ENCODE results near the gene MRPL50.

The MRPL50 gene

DNA sequence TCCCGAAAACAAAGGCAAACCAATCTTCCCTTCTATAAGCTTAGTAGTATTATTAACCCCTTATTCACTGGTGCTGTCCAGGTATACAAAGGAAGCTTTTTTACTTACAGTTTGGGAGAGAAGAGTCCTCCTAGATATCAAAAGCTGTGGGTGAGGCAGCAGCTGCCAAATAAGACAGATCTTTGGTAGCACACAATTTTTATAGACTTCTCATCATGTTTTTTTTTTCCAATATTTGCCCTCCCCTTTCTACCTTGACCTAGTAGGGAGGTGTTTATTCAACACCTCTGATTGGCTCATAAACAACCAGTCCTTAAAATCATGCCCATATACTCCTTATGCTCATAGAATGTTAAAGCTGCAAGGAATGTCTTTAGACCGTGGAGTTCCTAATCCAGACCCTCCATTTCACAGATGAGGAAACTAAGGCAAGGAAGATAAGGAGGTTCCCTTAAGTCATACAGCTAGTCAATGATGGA, 37.2 kb upstream of the MRPL50 start, which contains the start of gene ALDOB:
ALDOB (minus strand) TSS at position 174 of the 479 bp plus-strand sequence. CDS start 4,887 bp downstream, outside the sequence.
- DNase-seq (ENCODE audit: insufficient read length, low spot score): no peak
- no peak for FAIRE-seq
- TF ChIP-seq POLR2AphosphoS5 (IDR thresholded peaks at IDR 0.05; ENCODE audit: low read depth, low read length): no peak
- TF ChIP-seq TAF1 (IDR thresholded peaks at IDR 0.05; ENCODE audit: low read depth, low read length): no peak
- TF ChIP-seq PAX5 (IDR thresholded peaks at IDR 0.05; ENCODE audit: insufficient read depth, low read length, severe bottlenecking): no peak
- no peak for TF ChIP-seq SPI1 (IDR thresholded peaks at IDR 0.05; ENCODE audit: low read depth, low read length)
- no peak for TF ChIP-seq POLR2A (IDR thresholded peaks at IDR 0.05; ENCODE audit: low read depth, low read length)
- TF ChIP-seq POU2F2 (IDR thresholded peaks at IDR 0.05; ENCODE audit: low read depth, low read length): no peak

DNA sequence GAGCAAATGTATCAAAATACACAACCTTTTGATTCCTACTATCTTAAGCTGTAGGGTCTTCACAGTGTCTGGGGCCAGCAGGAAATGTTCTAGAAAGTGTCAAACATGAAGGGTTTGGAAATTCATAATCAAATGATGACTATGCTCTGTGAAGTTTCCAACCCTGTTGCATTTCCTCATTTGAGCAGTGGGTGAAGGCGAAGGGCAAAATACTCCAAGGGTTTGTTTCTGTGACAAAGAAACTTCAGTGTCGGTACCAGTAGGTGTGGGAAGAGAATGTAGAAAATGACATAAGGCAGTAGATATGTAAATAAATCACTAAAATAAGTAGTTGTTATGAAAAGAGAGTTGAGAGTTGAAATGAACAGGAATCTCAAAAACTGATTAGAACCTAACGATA, 36.6 kb upstream of the MRPL50 start:
- DNase-seq (ENCODE audit: insufficient read length, low spot score) (no peak), FAIRE-seq (no peak)
- TF ChIP-seq POLR2A (IDR thresholded peaks at IDR 0.05; ENCODE audit: low read depth, low read length): no peak
- peak; percentile 47; the same call in 1 of the 2 replicates for TF ChIP-seq SPI1 (IDR thresholded peaks at IDR 0.05; ENCODE audit: low read depth, low read length)

DNA sequence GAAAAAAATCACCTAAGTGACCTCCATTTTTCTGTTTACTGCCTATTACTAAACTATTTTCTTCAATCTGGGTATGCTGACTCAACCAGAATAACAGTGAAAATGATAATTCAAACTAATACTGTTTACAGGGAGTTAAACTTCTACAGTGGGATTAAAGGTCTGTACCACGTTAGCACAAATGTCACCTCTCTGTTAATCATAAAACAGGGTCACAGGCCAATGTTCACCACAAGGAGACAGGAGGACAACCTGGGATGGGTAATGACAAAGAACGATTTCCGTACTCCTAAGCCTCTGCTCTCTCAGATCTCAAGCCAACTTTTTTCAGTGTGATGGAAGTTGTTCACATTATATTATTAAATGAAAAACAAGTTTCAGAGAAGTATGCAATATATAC, 34.8 kb upstream of the MRPL50 start:
- FAIRE-seq (no peak), DNase-seq (ENCODE audit: insufficient read length, low spot score) (no peak)
- TF ChIP-seq POLR2AphosphoS5 (IDR thresholded peaks at IDR 0.05; ENCODE audit: low read depth, low read length) (no peak), POU2F2 (IDR thresholded peaks at IDR 0.05; ENCODE audit: low read depth, low read length) (no peak), SPI1 (IDR thresholded peaks at IDR 0.05; ENCODE audit: low read depth, low read length) (no peak), PAX5 (IDR thresholded peaks at IDR 0.05; ENCODE audit: insufficient read depth, low read length, severe bottlenecking) (no peak), TAF1 (IDR thresholded peaks at IDR 0.05; ENCODE audit: low read depth, low read length) (no peak), POLR2A (IDR thresholded peaks at IDR 0.05; ENCODE audit: low read depth, low read length) (no peak)

DNA sequence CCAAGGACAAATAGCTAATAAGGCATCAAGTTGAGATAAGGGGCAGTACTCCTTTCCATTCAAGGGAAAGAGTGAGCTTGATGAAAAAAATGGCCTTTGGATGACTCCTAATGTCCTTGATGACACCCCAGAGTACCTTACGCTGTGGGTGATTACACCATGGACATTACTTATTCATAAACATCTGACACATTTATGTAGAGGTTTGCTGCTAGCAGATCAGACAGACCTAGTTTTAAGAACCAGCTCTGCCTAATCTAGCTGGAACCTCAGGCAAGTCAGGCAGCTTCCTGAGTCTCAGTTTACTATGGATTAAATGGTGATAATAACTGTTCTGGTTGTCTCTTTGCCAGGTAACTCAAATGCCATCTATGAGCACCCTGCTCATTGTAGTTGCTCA, 34.3 kb upstream of the MRPL50 start:
- no peak for FAIRE-seq
- no peak for DNase-seq (ENCODE audit: insufficient read length, low spot score)
- TF ChIP-seq POLR2A (IDR thresholded peaks at IDR 0.05; ENCODE audit: low read depth, low read length) (no peak), TAF1 (IDR thresholded peaks at IDR 0.05; ENCODE audit: low read depth, low read length) (no peak), SPI1 (IDR thresholded peaks at IDR 0.05; ENCODE audit: low read depth, low read length) (no peak), PAX5 (IDR thresholded peaks at IDR 0.05; ENCODE audit: insufficient read depth, low read length, severe bottlenecking) (no peak), POU2F2 (IDR thresholded peaks at IDR 0.05; ENCODE audit: low read depth, low read length) (no peak), POLR2AphosphoS5 (IDR thresholded peaks at IDR 0.05; ENCODE audit: low read depth, low read length) (no peak)

DNA sequence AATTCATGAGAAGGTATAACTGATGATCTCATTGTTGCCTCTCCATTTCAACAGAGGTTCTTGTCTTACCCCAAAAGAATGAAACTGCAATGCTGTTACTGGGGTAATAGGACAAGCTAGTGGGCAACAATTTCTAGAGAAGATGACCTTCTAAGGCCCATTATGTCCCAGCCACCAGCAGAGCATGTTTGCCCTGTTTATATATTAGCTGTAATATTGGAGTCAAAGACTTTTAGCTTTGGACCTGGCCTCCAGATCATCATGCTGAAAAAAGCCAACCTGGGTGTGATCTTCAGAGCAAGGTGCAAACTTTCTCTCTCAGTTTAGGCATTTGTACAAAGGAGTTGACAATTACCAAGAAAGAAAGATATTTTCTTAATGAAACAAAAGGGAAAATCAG, 33.8 kb upstream of the MRPL50 start:
- FAIRE-seq (no peak), DNase-seq (ENCODE audit: insufficient read length, low spot score) (no peak)
- TF ChIP-seq PAX5 (IDR thresholded peaks at IDR 0.05; ENCODE audit: insufficient read depth, low read length, severe bottlenecking) (no peak), POU2F2 (IDR thresholded peaks at IDR 0.05; ENCODE audit: low read depth, low read length) (no peak), POLR2AphosphoS5 (IDR thresholded peaks at IDR 0.05; ENCODE audit: low read depth, low read length) (no peak), POLR2A (IDR thresholded peaks at IDR 0.05; ENCODE audit: low read depth, low read length) (no peak), TAF1 (IDR thresholded peaks at IDR 0.05; ENCODE audit: low read depth, low read length) (no peak), SPI1 (IDR thresholded peaks at IDR 0.05; ENCODE audit: low read depth, low read length) (no peak)

DNA sequence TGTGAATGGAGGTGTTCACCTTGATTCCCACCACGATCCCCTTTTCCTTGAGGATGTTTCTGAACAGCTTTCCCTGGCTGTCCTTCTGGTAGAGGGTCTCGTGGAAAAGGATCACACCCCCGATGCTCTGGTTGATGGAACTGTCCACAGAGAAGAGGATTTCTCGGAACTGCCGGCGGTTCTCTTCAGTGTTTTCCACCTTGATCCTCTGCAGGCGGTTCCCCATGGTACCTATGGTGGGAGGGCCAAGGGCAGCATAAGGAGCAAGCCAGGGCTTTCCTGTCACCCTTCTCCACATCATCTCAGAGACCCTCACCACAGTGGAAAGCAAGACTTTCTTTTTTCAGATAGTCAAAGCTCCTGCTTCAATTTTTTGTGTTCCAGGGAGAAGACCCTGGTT, 31.3 kb upstream of the MRPL50 start:
- no peak for TF ChIP-seq TAF1 (IDR thresholded peaks at IDR 0.05; ENCODE audit: low read depth, low read length)
- no peak for TF ChIP-seq POU2F2 (IDR thresholded peaks at IDR 0.05; ENCODE audit: low read depth, low read length)
- TF ChIP-seq PAX5 (IDR thresholded peaks at IDR 0.05; ENCODE audit: insufficient read depth, low read length, severe bottlenecking): no peak
- TF ChIP-seq SPI1 (IDR thresholded peaks at IDR 0.05; ENCODE audit: low read depth, low read length): no peak
- FAIRE-seq (no peak), DNase-seq (ENCODE audit: insufficient read length, low spot score) (no peak)

DNA sequence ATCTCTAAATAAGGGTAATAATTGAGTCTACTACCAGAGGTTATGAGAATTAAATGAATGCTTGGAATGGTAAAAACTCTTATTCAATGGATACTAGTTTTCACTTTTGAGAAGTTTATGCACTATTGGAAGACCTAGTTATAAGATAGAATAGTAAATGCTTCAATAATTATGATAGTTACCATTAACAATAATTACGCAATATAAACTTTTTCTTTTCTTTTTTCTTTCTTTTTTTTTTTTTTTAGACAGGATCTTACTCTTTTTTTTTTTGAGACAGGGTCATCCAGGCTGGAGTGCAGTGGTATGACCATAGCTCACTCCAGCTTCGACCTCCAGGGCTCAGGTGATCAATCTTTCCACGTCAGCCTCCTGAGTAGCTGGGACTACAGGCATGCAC, 30.5 kb upstream of the MRPL50 start:
- FAIRE-seq (no peak), DNase-seq (ENCODE audit: insufficient read length, low spot score) (no peak)
- TF ChIP-seq PAX5 (IDR thresholded peaks at IDR 0.05; ENCODE audit: insufficient read depth, low read length, severe bottlenecking) (no peak), POU2F2 (IDR thresholded peaks at IDR 0.05; ENCODE audit: low read depth, low read length) (no peak), SPI1 (IDR thresholded peaks at IDR 0.05; ENCODE audit: low read depth, low read length) (no peak), TAF1 (IDR thresholded peaks at IDR 0.05; ENCODE audit: low read depth, low read length) (no peak), POLR2AphosphoS5 (IDR thresholded peaks at IDR 0.05; ENCODE audit: low read depth, low read length) (no peak), POLR2A (IDR thresholded peaks at IDR 0.05; ENCODE audit: low read depth, low read length) (no peak)

DNA sequence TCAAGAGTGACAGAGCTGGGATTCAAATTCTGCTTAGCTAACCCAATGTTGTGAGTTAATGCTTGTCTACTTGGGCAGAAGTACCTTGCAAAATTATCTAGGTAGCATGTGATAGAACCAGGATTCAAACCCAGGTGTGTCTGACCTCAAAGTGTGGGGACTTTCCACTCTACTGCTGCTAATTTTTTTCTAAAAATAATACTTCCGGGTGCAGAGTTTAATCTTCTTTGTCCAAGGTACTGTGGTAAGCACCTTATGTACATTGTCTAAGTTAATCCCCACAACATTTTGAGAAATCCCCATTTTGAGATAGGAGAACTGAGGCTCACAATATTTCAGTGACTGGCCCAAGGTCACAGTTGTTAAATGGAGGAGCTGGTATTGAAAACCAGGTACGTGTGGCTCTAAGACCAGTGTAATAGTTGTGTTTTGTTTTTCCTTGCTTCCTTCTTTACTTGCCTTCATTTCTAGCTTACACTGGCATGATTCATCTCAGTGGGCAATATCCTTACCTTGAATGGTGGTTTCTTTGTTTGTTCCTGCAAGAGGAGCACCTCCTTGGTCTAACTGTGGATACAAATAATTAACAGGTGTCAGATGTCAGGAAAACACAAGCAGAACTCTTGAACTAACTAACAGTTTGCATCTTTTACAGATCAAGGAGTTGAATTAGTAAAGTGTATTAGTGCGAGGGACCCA, 29.7 kb upstream of the MRPL50 start:
- DNase-seq (ENCODE audit: insufficient read length, low spot score) (no peak), FAIRE-seq (no peak)
- TF ChIP-seq POU2F2 (IDR thresholded peaks at IDR 0.05; ENCODE audit: low read depth, low read length): no peak
- no peak for TF ChIP-seq POLR2AphosphoS5 (IDR thresholded peaks at IDR 0.05; ENCODE audit: low read depth, low read length)
- no peak for TF ChIP-seq TAF1 (IDR thresholded peaks at IDR 0.05; ENCODE audit: low read depth, low read length)
- TF ChIP-seq POLR2A (IDR thresholded peaks at IDR 0.05; ENCODE audit: low read depth, low read length): no peak
- TF ChIP-seq PAX5 (IDR thresholded peaks at IDR 0.05; ENCODE audit: insufficient read depth, low read length, severe bottlenecking): no peak
- no peak for TF ChIP-seq SPI1 (IDR thresholded peaks at IDR 0.05; ENCODE audit: low read depth, low read length)

DNA sequence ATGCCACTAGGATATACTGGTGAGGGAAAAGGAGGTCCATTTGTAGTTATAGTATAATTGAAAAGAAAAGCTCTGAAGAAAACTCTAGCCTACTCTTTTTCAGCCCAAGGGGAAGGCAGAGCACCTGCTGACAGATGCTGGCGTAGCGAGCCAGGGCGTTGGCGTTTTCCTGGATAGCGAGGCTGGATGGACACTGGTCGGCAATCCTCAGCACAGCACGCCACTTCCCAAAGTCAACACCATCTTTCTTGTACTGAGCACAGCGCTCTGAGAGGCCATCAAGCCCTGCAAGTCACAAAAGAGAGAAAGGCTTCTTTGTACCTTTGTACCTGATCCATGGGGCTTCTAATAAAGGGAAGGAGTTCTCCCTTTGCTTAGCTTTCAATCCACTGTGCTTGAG, 28.9 kb upstream of the MRPL50 start:
- TF ChIP-seq POLR2AphosphoS5 (IDR thresholded peaks at IDR 0.05; ENCODE audit: low read depth, low read length): no peak
- TF ChIP-seq POLR2A (IDR thresholded peaks at IDR 0.05; ENCODE audit: low read depth, low read length): no peak
- no peak for TF ChIP-seq POU2F2 (IDR thresholded peaks at IDR 0.05; ENCODE audit: low read depth, low read length)
- no peak for TF ChIP-seq SPI1 (IDR thresholded peaks at IDR 0.05; ENCODE audit: low read depth, low read length)
- TF ChIP-seq TAF1 (IDR thresholded peaks at IDR 0.05; ENCODE audit: low read depth, low read length): no peak
- no peak for TF ChIP-seq PAX5 (IDR thresholded peaks at IDR 0.05; ENCODE audit: insufficient read depth, low read length, severe bottlenecking)
- no peak for FAIRE-seq
- DNase-seq (ENCODE audit: insufficient read length, low spot score): no peak

DNA sequence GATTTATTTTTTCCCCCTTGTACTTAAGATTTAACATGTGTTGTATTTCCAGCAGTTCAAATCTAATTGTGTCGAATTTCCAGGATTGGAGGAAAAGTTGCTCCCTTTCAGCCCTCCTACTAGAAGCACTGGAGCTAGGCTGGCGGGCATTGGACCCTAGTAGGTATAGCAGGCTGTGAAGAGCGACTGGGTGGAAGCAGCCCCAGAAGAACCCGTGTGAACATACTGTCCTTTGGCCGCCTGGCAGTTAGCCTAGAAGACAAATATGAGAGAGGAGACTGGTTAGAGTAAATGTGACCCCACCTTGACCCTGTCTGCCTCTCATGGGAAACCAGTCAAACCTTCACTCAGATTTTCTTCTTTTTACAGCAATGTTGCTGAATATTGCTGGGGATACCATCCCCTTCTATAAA, 23.2 kb upstream of the MRPL50 start:
- no peak for FAIRE-seq
- no peak for TF ChIP-seq TAF1 (IDR thresholded peaks at IDR 0.05; ENCODE audit: low read depth, low read length)
- no peak for TF ChIP-seq POLR2AphosphoS5 (IDR thresholded peaks at IDR 0.05; ENCODE audit: low read depth, low read length)
- TF ChIP-seq SPI1 (IDR thresholded peaks at IDR 0.05; ENCODE audit: low read depth, low read length): no peak
- no peak for TF ChIP-seq PAX5 (IDR thresholded peaks at IDR 0.05; ENCODE audit: insufficient read depth, low read length, severe bottlenecking)
- TF ChIP-seq POLR2A (IDR thresholded peaks at IDR 0.05; ENCODE audit: low read depth, low read length): no peak
- no peak for DNase-seq (ENCODE audit: insufficient read length, low spot score)

All from GM12891 (cell line).